ENCODE measurements around the gene CHCHD6.

The CHCHD6 gene

DNA sequence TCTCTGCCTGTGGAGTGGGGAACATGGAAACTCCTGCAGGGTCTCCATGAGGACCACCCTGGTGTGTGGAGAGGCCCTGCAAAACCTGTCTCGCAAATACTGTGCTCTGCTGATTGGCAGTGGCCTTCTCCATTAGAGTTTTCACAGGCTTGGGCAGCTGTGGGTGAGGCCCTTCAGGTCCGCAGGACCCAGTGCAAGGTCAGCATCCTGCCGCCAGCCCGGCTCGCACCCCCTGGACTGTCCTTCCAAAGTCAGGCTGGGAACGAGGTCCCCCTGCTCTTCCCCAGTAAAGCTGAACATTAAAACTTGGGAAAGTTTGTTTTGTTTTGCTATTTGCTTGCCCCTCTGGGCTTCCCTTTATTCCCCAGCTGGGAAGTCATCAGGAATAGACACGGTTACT lies 193.9 kb downstream of the CHCHD6 start:
- H3K9me3 Mint-ChIP-seq = no peaks in the 10 kb centered on the region
- H3K27ac Mint-ChIP-seq = no peak overlapping the region
- H3K4me3 Mint-ChIP-seq = no peak overlapping the region
- peaks cover 30% of the 10 kb centered on the region for H3K36me3 Mint-ChIP-seq
- H3K4me1 Mint-ChIP-seq = no peaks in the 10 kb centered on the region
- peaks cover 24% of the 10 kb centered on the region for H3K27me3 Mint-ChIP-seq
- no peak for ATAC-seq

DNA sequence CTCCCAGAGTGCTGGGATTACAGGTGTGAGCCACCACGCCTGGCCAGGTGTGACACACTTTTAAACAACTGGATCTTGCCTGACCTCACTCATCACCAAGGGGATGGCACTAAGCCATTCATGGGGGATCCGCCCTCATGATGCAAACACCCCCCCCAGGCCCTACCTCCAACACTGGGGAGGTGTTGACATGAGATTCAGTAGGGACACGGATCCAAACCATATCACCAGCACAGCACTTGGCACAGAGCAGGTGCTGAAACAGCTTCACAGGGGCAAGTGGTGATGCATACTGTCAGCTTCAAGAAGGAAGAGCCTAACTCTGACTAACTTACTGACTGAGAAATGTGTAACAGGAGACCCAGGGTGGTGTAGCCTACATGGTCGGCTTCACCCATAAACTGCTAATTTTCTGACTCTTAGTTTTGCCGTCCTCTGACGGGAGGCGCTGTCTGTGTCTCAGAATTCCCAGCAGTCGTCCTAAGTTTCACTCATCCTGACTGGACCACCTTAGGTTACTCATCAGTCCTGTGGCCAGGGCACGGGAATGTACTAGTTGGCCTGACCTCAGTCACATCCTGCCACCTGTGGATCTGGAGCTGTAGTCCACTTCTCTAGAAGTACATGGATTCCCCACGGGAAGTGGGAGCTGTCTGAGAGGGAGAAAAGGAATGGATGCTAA lies 197.0 kb downstream of the CHCHD6 start:
- Mint-ChIP-seq H3K4me1 (no peaks in the 10 kb centered on the region), H3K4me3 (no peak overlapping the region), H3K36me3 (peaks cover 23% of the 10 kb centered on the region), H3K9me3 (no peaks in the 10 kb centered on the region), H3K27ac (no peak overlapping the region), H3K27me3 (peaks cover 24% of the 10 kb centered on the region)
- ATAC-seq = no peak

DNA sequence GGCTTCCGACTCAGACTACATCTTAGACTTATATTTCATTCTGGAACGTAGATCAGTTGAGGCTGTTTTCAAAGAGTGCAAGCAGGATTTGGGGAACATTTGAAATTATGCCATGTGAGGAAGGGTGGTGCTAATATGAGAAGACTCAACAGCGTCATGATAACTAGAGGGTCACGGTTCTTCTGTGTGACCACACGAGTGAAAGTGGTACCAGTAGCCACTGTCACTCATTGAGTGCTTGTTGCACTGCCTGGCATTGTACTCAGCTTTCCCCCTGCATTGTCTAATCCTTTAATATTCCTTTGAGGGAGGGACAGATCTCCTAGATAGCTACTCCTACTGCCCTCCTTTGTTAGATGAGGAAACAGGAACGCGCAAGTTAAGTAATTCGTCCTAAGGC lies 197.6 kb downstream of the CHCHD6 start:
- peaks cover 25% of the 10 kb centered on the region for H3K36me3 Mint-ChIP-seq
- no peak overlapping the region for H3K27ac Mint-ChIP-seq

DNA sequence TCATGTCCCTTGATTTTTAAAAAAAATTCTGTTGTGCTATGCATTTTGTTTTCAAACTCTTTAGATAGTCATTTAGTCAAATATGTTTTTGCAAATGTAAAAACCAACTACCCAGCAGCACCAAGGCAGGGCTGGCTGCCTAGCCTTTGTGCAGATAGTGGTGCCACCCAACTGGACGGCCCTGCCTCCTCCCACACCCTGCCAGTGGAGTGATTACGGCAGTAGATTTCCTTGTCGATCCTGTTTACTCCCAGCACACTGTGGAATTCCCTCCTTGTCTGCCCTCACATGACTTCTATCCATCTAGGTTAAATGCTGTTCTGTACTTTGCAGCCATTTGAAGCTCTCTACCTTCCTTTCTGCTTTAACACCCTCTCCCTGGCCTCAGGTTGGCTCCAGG lies 199.5 kb downstream of the CHCHD6 start:
- H3K4me1 Mint-ChIP-seq = no peaks in the 10 kb centered on the region
- no peak overlapping the region for H3K27ac Mint-ChIP-seq
- H3K9me3 Mint-ChIP-seq = no peaks in the 10 kb centered on the region
- H3K27me3 Mint-ChIP-seq = peaks cover 17% of the 10 kb centered on the region
- ATAC-seq = no peak
- peaks cover 19% of the 10 kb centered on the region for H3K36me3 Mint-ChIP-seq
- no peak overlapping the region for H3K4me3 Mint-ChIP-seq

More for the DNA sequence above, 197.6 kb downstream of the CHCHD6 start:
- no peak for ATAC-seq
- H3K4me3 Mint-ChIP-seq = no peak overlapping the region
- no peaks in the 10 kb centered on the region for H3K9me3 Mint-ChIP-seq
- no peaks in the 10 kb centered on the region for H3K4me1 Mint-ChIP-seq
- peaks cover 24% of the 10 kb centered on the region for H3K27me3 Mint-ChIP-seq

DNA sequence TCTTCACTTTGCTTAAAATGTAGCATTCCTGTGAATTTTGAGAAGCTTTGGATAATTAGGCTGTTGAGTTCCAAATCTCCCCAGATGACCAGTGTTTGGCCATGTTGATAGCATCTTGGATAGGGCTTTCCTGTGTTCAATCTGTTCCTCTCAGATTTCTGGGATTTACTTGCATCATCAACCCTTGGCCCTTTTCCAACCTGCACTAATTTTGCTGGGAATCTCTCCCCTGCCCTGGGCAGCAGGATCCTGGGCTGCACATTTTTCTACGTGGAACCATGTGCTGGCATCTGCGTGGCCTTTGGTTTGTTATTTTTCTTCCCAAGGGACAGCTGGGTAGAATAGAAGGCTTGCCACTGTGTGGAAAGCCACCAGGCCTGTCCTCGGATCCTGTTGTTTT lies 203.5 kb downstream of the CHCHD6 start:
- Mint-ChIP-seq H3K27me3 (peaks cover 18% of the 10 kb centered on the region), H3K36me3 (peaks cover 20% of the 10 kb centered on the region), H3K4me3 (no peak overlapping the region)

DNA sequence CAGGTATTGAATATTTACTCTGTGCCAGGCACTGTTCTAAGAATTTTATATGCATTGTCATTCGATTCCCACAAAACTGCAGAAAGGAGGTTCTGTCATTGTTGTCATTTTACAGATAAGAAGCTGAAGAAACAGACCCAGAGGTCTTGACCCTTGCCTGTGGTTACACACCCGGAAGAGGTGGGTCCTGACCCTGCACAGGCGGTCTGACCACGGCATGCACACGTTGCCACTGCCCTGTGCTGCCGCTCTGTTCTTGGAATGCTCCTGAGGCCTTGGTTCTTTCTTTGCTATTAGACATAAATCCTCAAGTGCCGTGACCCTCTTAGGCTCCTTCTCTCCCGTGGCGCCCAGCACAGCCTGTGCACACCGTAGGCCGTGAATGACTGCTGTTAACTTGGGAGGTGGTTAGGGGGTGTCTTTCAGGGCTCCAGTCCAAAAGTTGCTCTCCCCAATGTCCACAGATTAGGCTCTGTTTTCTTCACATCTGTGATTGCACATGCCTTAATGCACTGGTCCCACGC lies 204.8 kb downstream of the CHCHD6 start:
- peaks cover 43% of the 10 kb centered on the region for H3K4me1 Mint-ChIP-seq
- H3K27ac Mint-ChIP-seq = no peak overlapping the region
- H3K36me3 Mint-ChIP-seq = peaks cover 20% of the 10 kb centered on the region
- no peaks in the 10 kb centered on the region for H3K9me3 Mint-ChIP-seq
- peaks cover 18% of the 10 kb centered on the region for H3K27me3 Mint-ChIP-seq
- no peak overlapping the region for H3K4me3 Mint-ChIP-seq
- ATAC-seq = no peak

More for the DNA sequence above, 203.5 kb downstream of the CHCHD6 start:
- H3K9me3 Mint-ChIP-seq = no peaks in the 10 kb centered on the region
- no peak overlapping the region for H3K27ac Mint-ChIP-seq
- peaks cover 34% of the 10 kb centered on the region for H3K4me1 Mint-ChIP-seq
- ATAC-seq = no peak

DNA sequence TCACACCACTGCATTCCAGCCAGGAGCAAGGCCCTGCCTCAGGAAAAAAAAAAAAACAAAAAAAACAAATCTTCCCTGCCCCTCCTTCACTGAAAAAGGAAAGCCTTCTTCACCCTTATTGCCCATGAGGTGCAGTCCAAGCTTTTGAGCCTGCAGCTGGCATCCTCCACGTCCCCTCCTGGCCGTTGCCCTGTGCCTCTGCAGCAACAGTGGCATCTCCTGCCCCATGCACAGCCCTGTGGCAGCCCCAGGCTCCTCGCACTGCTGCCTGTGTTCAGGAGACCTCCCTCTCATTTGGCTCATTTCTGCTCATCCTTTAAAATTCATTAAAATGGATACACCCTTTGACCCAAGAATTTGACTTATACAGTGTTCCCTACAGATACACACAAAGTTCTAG lies 206.2 kb downstream of the CHCHD6 start:
- H3K4me3 Mint-ChIP-seq = no peak overlapping the region
- peaks cover 22% of the 10 kb centered on the region for H3K27me3 Mint-ChIP-seq
- peaks cover 43% of the 10 kb centered on the region for H3K4me1 Mint-ChIP-seq
- H3K36me3 Mint-ChIP-seq = peaks cover 25% of the 10 kb centered on the region
- ATAC-seq = no peak
- H3K27ac Mint-ChIP-seq = no peak overlapping the region
- no peaks in the 10 kb centered on the region for H3K9me3 Mint-ChIP-seq

DNA sequence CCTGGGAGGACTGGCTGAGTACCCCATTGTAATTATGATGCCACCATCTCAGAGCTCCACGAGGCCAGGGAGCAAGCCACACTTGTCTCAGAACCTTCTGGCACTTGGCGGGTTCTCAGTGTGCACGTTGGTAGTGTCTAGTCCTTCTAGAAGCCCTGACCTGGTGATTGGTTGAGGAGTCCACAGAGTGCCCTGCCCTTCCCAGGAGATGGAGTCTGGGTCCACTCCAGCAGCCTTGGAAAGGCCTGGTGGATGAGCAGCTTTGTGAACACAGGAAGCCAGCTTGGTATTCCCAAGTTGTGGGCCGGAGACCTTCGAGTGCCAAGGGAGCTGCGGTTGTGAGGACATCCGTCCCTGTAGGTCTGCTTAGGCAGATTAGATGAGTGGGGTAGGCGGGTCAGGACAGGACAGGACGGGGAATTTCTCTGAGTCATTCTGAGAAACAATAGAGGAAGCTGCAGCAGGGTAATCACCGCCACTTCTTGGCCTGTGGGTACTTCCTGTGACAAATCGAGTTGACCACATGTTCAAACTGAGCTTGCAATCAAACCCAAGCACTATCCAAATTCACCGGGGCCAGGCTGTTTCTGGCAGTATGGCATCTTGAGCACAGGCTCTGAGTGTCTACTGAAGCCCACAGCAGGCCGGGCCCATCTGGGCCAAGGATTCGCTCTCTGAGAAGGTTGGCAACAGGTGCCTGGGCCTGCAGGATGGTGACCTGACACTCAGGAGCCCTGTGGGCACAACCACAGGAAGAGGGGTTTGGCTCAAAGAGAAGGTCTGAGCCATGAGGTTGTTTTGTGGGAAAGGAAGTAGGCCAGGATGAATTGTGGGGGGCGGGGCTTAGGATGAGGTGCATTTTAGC lies 207.4 kb downstream of the CHCHD6 start:
- ATAC-seq = peak; percentile 98
- Mint-ChIP-seq H3K4me1 (peaks cover 43% of the 10 kb centered on the region), H3K36me3 (peaks cover 28% of the 10 kb centered on the region), H3K27me3 (peaks cover 28% of the 10 kb centered on the region), H3K9me3 (no peaks in the 10 kb centered on the region), H3K4me3 (peak overlapping the region; percentile 58), H3K27ac (peak overlapping the region; percentile 85)

DNA sequence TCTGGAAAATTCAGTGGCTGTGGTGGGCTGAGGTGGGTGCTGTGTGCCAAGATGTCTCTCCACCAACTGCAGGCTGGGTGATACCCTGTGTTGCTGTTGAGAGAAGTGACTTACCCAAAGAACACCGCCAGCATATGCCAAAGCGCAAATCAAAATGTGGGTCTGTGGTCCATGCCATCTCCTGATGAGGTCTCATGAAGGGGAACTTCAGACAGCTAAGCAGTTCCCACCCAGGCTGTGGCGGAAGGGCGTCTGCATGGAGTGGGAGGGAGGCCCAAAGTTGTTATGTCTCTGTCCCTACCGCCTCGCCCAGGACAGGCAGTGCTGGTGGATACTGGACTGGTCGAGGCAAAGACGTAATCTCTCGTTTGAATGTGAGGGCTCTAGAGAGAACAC lies 208.0 kb downstream of the CHCHD6 start:
- Mint-ChIP-seq H3K27ac (peak overlapping the region; percentile 85), H3K27me3 (peaks cover 28% of the 10 kb centered on the region), H3K4me3 (peak overlapping the region; percentile 58), H3K36me3 (peaks cover 29% of the 10 kb centered on the region), H3K4me1 (peaks cover 43% of the 10 kb centered on the region), H3K9me3 (no peaks in the 10 kb centered on the region)
- no peak for ATAC-seq

DNA sequence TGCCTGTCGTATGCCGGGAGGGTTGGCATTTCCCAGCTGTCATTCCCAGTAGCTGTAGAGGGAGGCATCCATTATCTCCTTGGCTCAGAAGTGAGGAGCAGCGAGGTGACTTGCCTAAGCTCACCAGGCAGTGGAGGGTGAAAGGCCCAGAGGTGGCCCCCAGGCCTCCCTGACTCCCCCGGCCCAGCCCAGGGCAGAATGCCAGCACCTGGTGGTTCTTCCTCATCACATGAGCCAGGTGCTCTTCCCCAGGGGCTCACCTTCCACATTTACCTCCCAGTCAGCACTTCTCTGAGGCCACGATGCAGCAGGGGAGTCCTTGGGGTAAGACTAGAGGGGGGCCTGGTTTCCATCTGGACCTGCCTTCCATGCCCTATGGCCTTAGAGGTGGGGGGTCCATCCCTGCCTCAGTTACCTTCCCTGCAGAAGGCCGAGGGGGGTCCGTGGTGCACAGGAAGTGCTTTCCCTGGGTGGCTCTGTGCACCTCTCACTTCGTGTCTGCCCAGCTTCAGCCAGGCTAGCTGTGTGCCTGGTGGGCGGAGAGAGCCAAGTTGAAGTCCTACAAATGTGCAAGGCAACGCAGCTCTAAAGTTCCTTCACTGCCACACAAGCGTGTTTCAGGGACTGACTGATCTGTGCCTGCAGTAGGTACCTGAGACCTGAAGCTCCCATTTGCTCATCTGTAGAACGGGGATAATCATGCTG lies 208.6 kb downstream of the CHCHD6 start:
- Mint-ChIP-seq H3K4me3 (no peak overlapping the region), H3K4me1 (peaks cover 43% of the 10 kb centered on the region), H3K27me3 (peaks cover 28% of the 10 kb centered on the region), H3K36me3 (peaks cover 34% of the 10 kb centered on the region), H3K9me3 (no peaks in the 10 kb centered on the region), H3K27ac (peak overlapping the region; percentile 85)
- ATAC-seq = no peak

DNA sequence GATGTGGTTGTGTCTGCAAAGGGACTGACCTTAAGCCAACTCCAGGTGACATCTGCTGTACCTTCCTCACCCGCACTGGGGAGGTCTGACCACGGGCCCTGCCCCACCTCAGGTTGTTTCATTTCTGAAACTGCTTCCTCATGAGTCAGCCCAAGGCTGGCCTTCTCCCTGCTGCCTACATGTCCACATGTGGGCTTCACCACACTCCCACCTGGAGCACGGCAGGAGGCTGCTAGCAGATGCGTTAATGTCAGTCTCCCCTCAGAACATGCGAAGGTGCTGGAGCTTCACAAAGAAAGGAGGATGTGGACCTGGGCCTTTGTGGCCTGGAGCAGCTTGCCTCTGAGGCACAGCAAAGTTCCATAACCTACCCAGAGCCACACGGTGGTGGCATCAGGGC lies 209.5 kb downstream of the CHCHD6 start:
- no peak for ATAC-seq
- Mint-ChIP-seq H3K4me1 (peaks cover 43% of the 10 kb centered on the region), H3K27ac (no peak overlapping the region), H3K27me3 (peaks cover 28% of the 10 kb centered on the region), H3K36me3 (peaks cover 38% of the 10 kb centered on the region), H3K9me3 (no peaks in the 10 kb centered on the region), H3K4me3 (no peak overlapping the region)

DNA sequence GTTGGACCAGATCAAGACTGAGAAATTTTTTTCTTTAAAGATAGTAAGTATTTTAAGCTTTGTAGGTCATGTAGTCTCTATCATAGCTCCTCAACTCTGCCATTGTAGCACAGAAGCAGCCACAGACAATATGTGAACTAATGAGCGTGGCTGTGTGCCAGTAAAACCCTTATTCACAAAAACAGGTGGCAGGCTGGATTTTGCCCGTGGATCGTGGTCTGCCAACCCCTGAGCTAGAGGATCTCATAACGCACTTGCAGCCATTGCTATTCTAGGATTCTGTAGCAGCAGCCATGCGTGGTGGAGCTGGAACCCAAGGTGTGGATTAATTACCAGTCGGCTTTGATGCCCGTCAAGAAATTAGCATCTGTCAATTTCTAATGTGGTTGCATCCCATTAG lies 210.2 kb downstream of the CHCHD6 start:
- peaks cover 24% of the 10 kb centered on the region for H3K27me3 Mint-ChIP-seq
- H3K9me3 Mint-ChIP-seq = no peaks in the 10 kb centered on the region
- peaks cover 38% of the 10 kb centered on the region for H3K36me3 Mint-ChIP-seq
- H3K4me1 Mint-ChIP-seq = peaks cover 38% of the 10 kb centered on the region
- no peak overlapping the region for H3K4me3 Mint-ChIP-seq
- no peak for ATAC-seq
- no peak overlapping the region for H3K27ac Mint-ChIP-seq

DNA sequence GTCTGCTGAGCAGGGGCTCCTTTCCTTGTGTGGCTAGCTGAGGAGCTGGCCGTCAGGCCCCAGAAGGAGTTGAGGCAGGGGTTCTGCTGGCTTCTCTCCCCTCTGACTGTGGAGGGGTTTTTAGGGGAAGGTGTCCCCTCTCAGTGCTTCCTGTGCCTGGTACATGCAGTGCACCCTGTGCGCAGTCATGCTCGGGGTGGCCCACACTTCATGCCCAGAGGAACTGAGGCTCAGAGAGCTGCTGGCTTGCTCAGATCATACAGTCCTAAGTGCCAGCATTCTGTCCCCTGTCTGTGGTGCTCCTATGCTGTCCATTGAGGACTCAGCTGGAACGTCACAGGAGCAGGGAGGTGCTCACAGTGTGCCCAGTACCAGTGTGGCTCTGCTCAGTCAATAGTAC lies 211.0 kb downstream of the CHCHD6 start:
- ATAC-seq = no peak
- Mint-ChIP-seq H3K4me1 (peaks cover 34% of the 10 kb centered on the region), H3K36me3 (peaks cover 39% of the 10 kb centered on the region), H3K4me3 (no peak overlapping the region), H3K27ac (no peak overlapping the region), H3K9me3 (peaks cover 4% of the 10 kb centered on the region), H3K27me3 (peaks cover 22% of the 10 kb centered on the region)

DNA sequence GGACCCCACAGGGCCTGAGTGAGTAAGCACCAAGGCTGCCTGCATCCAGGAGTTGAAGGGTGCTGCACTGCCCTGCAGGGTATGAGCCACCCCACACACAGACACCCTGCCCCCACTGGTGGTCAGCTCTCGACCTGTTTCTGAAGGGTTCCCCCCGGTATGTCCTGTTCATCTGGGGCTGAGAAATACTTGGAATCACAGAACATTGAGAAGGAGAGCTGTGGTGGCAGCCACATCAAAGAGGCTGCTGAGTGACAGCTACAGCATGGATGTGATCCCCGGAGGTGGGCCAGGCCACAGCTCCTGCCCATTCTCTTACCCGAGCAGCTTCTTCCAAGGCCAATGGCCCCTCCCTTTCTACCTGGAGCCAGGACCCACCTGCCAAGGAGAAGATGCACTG lies 212.5 kb downstream of the CHCHD6 start:
- Mint-ChIP-seq H3K9me3 (peaks cover 8% of the 10 kb centered on the region), H3K4me3 (no peak overlapping the region), H3K27me3 (peaks cover 25% of the 10 kb centered on the region), H3K4me1 (peaks cover 20% of the 10 kb centered on the region), H3K27ac (no peak overlapping the region), H3K36me3 (peaks cover 44% of the 10 kb centered on the region)
- no peak for ATAC-seq

DNA sequence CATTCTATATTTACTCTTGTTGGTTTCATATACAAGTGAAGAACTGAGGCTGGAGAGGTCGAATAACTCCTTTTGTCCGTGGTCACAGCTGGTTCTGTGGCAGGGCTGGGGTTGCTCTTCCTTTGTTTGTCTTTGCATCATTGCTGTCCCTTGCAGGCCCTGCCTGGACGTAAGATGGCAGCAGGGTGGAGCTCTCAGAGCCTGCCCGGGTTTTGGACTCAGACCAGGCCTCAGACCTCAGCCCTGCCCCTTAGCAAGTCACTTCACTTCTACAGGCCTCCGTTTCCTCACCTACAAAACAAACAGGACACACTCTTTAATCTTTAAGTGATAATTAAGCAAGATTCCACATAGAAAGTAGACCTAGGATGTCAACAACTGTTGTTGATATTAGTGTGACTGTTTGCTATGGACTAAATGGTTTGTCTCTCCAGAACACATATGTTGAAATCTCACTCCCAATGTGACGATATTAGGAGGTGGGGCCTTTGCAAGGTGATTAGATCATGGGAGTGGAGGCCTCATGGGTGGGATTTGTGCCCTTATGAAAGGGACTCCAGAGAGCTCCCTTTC lies 213.3 kb downstream of the CHCHD6 start:
- H3K27me3 Mint-ChIP-seq = peaks cover 25% of the 10 kb centered on the region
- no peak for ATAC-seq
- H3K4me3 Mint-ChIP-seq = no peak overlapping the region
- H3K36me3 Mint-ChIP-seq = peaks cover 44% of the 10 kb centered on the region
- H3K27ac Mint-ChIP-seq = no peak overlapping the region
- peaks cover 12% of the 10 kb centered on the region for H3K4me1 Mint-ChIP-seq
- H3K9me3 Mint-ChIP-seq = peaks cover 8% of the 10 kb centered on the region

Data from stimulated activated memory B cell treated with anti-CD40 and anti-IgM and Interleukin-4, amounts not matched to agents 10 μg/mL and 1 μg/mL and 100 μg/mL, for 72 hours (primary cell).